Panc1 (cell line): ENCODE data around the gene UBE2E2.

Experiments used
- CTCF ChIP-seq: fragments of 450-650 bp; IDR thresholded peaks from 2 replicates; pipeline ENCODE4 v1.5.1; 2017; ENCODE audit warnings: mild to moderate bottlenecking
- POLR2AphosphoS5 ChIP-seq: IDR thresholded peaks from 2 replicates; pipeline ENCODE4 v1.6.1; 2012; ENCODE audit warnings: mild to moderate bottlenecking, low read depth, low read length, moderate library complexity
- SIN3A ChIP-seq: IDR thresholded peaks from 2 replicates; pipeline ENCODE4 v1.6.1; 2012; ENCODE audit warnings: low read depth, mild to moderate bottlenecking, low read length, moderate library complexity, borderline replicate concordance; ENCODE audit not compliant: insufficient read depth
- TF ChIP-seq, protein P1 (sequence below), 2 experiments: IDR thresholded peaks; 2 replicates each; pipeline ENCODE4 v1.6.1; 2011 to 2012; ENCODE audit warnings: low read depth in 2 of 2, control low read depth in 1 of 2, low read length in 1 of 2, mild to moderate bottlenecking in 1 of 2, moderate library complexity in 1 of 2; ENCODE audit not compliant: insufficient read depth in 1 of 2

GRCh38 chr3:23209103-23209502, 6.0 kb downstream of the UBE2E2 start:
- no peak for TF ChIP-seq CTCF
- no peak for TF ChIP-seq POLR2AphosphoS5
- TF ChIP-seq SIN3A: no peak
- TF ChIP-seq, protein P1, sequence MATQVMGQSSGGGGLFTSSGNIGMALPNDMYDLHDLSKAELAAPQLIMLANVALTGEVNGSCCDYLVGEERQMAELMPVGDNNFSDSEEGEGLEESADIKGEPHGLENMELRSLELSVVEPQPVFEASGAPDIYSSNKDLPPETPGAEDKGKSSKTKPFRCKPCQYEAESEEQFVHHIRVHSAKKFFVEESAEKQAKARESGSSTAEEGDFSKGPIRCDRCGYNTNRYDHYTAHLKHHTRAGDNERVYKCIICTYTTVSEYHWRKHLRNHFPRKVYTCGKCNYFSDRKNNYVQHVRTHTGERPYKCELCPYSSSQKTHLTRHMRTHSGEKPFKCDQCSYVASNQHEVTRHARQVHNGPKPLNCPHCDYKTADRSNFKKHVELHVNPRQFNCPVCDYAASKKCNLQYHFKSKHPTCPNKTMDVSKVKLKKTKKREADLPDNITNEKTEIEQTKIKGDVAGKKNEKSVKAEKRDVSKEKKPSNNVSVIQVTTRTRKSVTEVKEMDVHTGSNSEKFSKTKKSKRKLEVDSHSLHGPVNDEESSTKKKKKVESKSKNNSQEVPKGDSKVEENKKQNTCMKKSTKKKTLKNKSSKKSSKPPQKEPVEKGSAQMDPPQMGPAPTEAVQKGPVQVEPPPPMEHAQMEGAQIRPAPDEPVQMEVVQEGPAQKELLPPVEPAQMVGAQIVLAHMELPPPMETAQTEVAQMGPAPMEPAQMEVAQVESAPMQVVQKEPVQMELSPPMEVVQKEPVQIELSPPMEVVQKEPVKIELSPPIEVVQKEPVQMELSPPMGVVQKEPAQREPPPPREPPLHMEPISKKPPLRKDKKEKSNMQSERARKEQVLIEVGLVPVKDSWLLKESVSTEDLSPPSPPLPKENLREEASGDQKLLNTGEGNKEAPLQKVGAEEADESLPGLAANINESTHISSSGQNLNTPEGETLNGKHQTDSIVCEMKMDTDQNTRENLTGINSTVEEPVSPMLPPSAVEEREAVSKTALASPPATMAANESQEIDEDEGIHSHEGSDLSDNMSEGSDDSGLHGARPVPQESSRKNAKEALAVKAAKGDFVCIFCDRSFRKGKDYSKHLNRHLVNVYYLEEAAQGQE (IDR thresholded peaks at IDR 0.05; ENCODE audit: insufficient read depth in 1 of 2, low read depth in 2 of 2, low read length in 1 of 2): no peak
